Endodermal cell (in vitro differentiated cells): ENCODE measurements around the gene WNK3. TPM values are rescaled to one million over a fixed set of nuclear protein-coding genes. Genes with fewer than 3 reads are reported as not detected.
A peak's percentile ranks its signal among the peaks of the same experiment; 100 is the strongest.

Experiments used
- DNase-seq: peaks from one replicate; pipeline ENCODE4 v3.0.0-alpha.2; 2017
- H3K27ac ChIP-seq: 2 replicates; pipeline ENCODE4 v1.5.1; 2013; ENCODE audit warnings: mild to moderate bottlenecking, low read depth, low read length, moderate library complexity
- H3K27me3 ChIP-seq: 2 replicates; pipeline ENCODE4 v1.6.1; 2013; ENCODE audit warnings: mild to moderate bottlenecking, low read length, moderate library complexity; ENCODE audit not compliant: insufficient read depth, control insufficient read depth, poor library complexity, severe bottlenecking
- H3K36me3 ChIP-seq: 2 replicates; pipeline ENCODE4 v1.7.0; 2013; ENCODE audit warnings: mild to moderate bottlenecking, low read length, moderate library complexity; ENCODE audit not compliant: control insufficient read depth, insufficient read depth
- H3K4me1 ChIP-seq: one replicate; pipeline ENCODE4 v1.7.0; 2013; ENCODE audit warnings: low read length; ENCODE audit not compliant: control insufficient read depth, insufficient read depth
- H3K4me3 ChIP-seq: 2 replicates; pipeline ENCODE4 v1.5.1; 2013; ENCODE audit warnings: mild to moderate bottlenecking, low read length, moderate library complexity
- H3K9ac ChIP-seq: 2 replicates; pipeline ENCODE4 v1.6.1; 2013; ENCODE audit warnings: mild to moderate bottlenecking, low read length, moderate library complexity; ENCODE audit not compliant: poor library complexity, severe bottlenecking; ENCODE audit errors: extremely low read depth
- H3K9me3 ChIP-seq: 2 replicates; pipeline ENCODE4 v1.6.1; 2013; ENCODE audit warnings: mild to moderate bottlenecking, low read length, moderate library complexity; ENCODE audit not compliant: control insufficient read depth
- H3K27ac Mint-ChIP-seq: 2 replicates; pipeline ENCODE4 v1.8.0; 2020; ENCODE audit warnings: mixed read lengths
- H3K27me3 Mint-ChIP-seq: 2 replicates; pipeline ENCODE4 v1.8.0; 2021; ENCODE audit warnings: mild to moderate bottlenecking, mixed read lengths; ENCODE audit not compliant: insufficient read depth
- H3K36me3 Mint-ChIP-seq: 2 replicates; pipeline ENCODE4 v1.8.0; 2020; ENCODE audit warnings: low read depth, mixed read lengths
- H3K4me1 Mint-ChIP-seq: 2 replicates; pipeline ENCODE4 v1.8.0; 2020; ENCODE audit warnings: mixed read lengths
- H3K4me3 Mint-ChIP-seq: 2 replicates; pipeline ENCODE4 v1.8.0; 2020; ENCODE audit warnings: mild to moderate bottlenecking, moderate library complexity, mixed read lengths
- H3K9me3 Mint-ChIP-seq: 2 replicates; pipeline ENCODE4 v1.8.0; 2020; ENCODE audit warnings: mild to moderate bottlenecking, mixed read lengths
- CTCF ChIP-seq: fragments of 200-600 bp; sonication (generic); conservative IDR thresholded peaks from 2 replicates; pipeline ENCODE4 v1.5.0; 2021; ENCODE audit warnings: antibody characterized with exemption, mild to moderate bottlenecking
- WGBS, 2 experiments: methylation state at CpG; one replicate each; pipeline versions ENCODE4 v1.1.5 to v1.1.7; 2013; ENCODE audit warnings: missing lambda C conversion rate in 2 of 2, mixed read lengths in 1 of 2; ENCODE audit not compliant: insufficient coverage in 1 of 2, insufficient read length in 1 of 2; 5-methylcytosine and 5-hydroxymethylcytosine counted together
- total RNA-seq, 2 donors: library from RNA; stranded (reverse); fragmentation: NEBNext Ultra II Directional in 1 of 2; extraction: Animal tissue kit (Norgen Biotek cat#: 25700) in 1 of 2; gene quantifications; 2 replicates in 1 of 2; 3 replicates in 1 of 2; pipeline ENCODE4 v1.2.1, GENCODE V29; 2021

Gene WNK3
- total RNA-seq, 2 donors from 2014 or later, result 38.3 to 40.4 TPM

DNA sequence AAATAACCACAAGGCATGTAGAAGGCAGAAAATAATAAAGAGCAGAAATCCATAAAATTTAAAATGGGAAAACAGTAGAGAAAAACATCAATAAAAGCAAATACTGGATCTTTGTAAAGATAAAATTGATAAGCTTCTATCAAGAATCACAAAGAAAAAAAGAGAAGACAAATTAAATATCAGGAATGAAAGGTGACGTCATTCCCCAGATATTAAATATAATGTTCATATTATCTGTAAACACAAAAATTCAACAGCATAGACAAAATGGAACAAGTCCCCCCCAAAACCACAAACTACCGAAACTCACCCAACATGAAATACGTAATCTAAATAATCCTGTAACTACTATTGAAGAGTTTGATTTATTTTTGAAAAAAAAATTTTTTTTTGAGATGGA lies 144.2 kb downstream of the WNK3 start:
- Histone ChIP-seq H3K4me1 (no peaks in the 10 kb centered on the region), H3K27ac (no peak overlapping the region), H3K27me3 (no peaks in the 10 kb centered on the region), H3K4me3 (no peak overlapping the region), H3K9me3 (peaks cover 5% of the 10 kb centered on the region), H3K9ac (no peak overlapping the region), H3K36me3 (peaks cover 3% of the 10 kb centered on the region)
- TF ChIP-seq CTCF, result no peak
- no CpG with 5 or more reads among the region's 3 CpGs for WGBS, 2 experiments
- Mint-ChIP-seq H3K27me3 (no peaks in the 10 kb centered on the region), H3K36me3 (peaks cover 42% of the 10 kb centered on the region), H3K4me3 (no peak overlapping the region), H3K27ac (no peak overlapping the region), H3K9me3 (peaks cover 82% of the 10 kb centered on the region), H3K4me1 (no peaks in the 10 kb centered on the region)
- DNase-seq, result no peak

DNA sequence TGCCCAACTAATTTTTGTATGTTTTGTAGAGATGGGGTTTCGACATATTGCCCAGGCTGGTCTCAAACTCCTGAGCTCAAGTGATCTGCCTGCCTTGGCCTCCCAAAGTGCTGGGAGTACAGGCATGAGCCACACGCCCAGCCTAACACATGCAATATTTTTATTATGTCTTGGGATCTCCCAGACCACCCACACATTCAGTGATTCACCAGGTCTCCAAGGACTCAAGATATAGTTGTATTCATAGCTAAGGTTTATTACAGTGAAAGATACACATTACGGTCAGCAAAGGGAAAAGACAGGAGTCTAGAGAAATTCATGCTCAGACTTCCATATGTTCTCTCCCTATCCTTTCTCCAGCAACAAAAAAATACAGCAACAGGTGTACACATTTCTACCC lies 149.3 kb downstream of the WNK3 start:
- peaks cover 25% of the 10 kb centered on the region for H3K36me3 Mint-ChIP-seq
- Histone ChIP-seq H3K9me3 (no peaks in the 10 kb centered on the region), H3K27ac (no peak overlapping the region), H3K27me3 (no peaks in the 10 kb centered on the region), H3K9ac (no peak overlapping the region), H3K36me3 (peaks cover 6% of the 10 kb centered on the region), H3K4me1 (no peaks in the 10 kb centered on the region), H3K4me3 (no peak overlapping the region)
- WGBS, 2 experiments, result 92% methylated on average over 3 of the region's 3 CpGs; no CpG with 5 or more reads in 1 of the 2 experiments
- H3K9me3 Mint-ChIP-seq, result peaks cover 63% of the 10 kb centered on the region
- TF ChIP-seq CTCF, result no peak
- H3K27me3 Mint-ChIP-seq, result no peaks in the 10 kb centered on the region
- no peak overlapping the region for H3K4me3 Mint-ChIP-seq
- no peaks in the 10 kb centered on the region for H3K4me1 Mint-ChIP-seq
- no peak for DNase-seq
- H3K27ac Mint-ChIP-seq, result no peak overlapping the region

- no peaks in the 10 kb centered on the region for H3K27me3 Mint-ChIP-seq
- H3K4me3 ChIP-seq, result no peak overlapping the region
- peak; percentile 56 for DNase-seq
- peaks cover 4% of the 10 kb centered on the region for H3K36me3 Mint-ChIP-seq
- H3K27ac Mint-ChIP-seq, result no peak overlapping the region
- no peak for TF ChIP-seq CTCF
- H3K27ac ChIP-seq, result no peak overlapping the region
- peaks cover 8% of the 10 kb centered on the region for H3K36me3 ChIP-seq
- H3K9ac ChIP-seq, result no peak overlapping the region
- H3K4me1 ChIP-seq, result no peaks in the 10 kb centered on the region
- 80 to 82% methylated on average over 2 to 4 of the region's 6 CpGs for WGBS, 2 experiments
- H3K4me3 Mint-ChIP-seq, result no peak overlapping the region
- peaks cover 23% of the 10 kb centered on the region for H3K9me3 Mint-ChIP-seq
- H3K4me1 Mint-ChIP-seq, result peaks cover 6% of the 10 kb centered on the region
- H3K9me3 ChIP-seq, result no peaks in the 10 kb centered on the region
- no peaks in the 10 kb centered on the region for H3K27me3 ChIP-seq
Observed at GRCh38 chrX:54198262-54198661, 159.6 kb downstream of the WNK3 start.
